Fibroblast of the conjunctiva (primary cell): ENCODE results near the gene CHD9.
"Not testable (repeated sequence)": the region's sequence is repeated elsewhere in the genome, so short reads cannot be mapped to it uniquely, and the experiment has no call there.

Experiments
- DNase-seq: peaks from one replicate; pipeline ENCODE4 v3.0.0-alpha.2; 2010; ENCODE audit warnings: low read depth

The CHD9 gene

GRCh38 chr16:53131363-53132071 is 76.7 kb downstream of the CHD9 start:
- no peak for DNase-seq

GRCh38 chr16:53132406-53132805 is 77.6 kb downstream of the CHD9 start:
- DNase-seq = no peak

- DNase-seq = no peak
These were observed 80.5 kb downstream of the CHD9 start for GRCh38 chr16:53135329-53135728.

DNA sequence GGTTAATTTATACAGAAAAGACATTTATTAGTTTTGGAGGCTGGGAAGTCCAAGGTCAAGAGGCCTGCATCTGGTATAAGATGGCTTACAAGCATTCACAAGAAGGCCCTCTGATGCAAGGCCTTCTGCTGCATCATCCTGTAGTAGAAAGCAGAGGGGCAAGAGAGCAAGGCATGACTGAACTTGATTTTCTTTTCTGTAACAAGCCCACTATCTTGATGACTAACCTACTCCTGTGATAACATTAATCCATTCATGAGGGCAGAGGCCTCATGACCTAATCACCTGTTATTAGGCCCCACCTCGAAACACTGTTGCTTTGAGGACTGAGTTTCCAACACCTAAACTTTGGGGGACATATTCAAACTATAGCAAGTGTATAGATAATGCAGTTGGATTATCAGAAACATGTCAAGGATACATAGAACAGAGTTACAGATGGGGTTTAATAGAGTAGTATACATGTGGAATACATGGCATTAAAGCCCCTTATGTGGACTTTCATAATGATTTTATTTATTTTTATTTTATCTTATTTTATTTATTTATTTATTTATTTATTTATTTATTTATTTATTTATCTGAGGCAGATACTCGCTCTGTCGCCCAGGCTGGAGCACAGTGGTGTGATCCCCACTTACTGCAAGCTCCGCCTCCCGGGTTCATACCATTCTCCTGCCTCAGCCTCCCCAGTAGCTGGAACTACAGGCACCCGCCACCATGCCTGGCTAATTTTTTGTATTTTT is 88.2 kb downstream of the CHD9 start:
- no peak for DNase-seq

GRCh38 chr16:53147500-53148065 is 92.8 kb downstream of the CHD9 start:
- no peak for DNase-seq

DNA sequence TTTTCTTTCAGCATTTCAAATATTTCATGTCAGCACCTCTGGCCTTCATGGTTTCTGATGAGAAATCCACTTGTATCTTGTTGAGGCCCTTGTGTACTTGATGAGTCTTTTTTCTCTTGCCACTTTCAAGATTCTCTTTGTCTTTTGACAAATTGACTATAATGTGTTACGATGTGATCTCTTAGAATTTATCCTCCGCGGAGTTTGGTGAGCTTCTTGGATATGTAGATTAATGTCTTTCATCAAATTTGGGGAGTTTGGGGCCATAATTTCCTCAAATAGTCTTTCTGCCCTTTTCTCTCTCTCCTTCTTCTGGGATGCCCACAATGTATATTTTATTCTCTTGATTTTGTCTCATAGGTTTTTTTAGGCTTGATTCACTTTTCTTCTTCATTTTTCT is 96.0 kb downstream of the CHD9 start:
- no peak for DNase-seq

DNA sequence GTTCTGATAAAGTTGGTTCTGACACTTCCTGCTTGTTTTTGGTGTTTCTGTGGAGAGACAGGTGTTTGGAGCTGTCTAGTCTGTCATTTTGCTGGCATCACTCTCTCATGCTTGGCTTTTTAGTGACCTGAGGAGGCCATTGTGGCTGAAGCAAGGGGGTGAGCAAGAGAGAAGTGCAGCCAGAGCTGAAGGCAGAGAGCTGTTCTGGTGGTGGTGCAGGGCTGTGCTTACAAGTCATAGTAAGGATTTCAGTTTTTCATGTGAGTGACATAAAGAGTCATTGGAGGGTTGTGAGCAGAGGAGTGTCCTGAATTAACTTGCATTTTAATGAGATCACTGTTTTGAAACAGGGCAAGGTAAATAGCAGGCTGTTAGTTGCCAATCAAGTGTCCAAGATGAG is 97.5 kb downstream of the CHD9 start:
- DNase-seq = no peak

DNA sequence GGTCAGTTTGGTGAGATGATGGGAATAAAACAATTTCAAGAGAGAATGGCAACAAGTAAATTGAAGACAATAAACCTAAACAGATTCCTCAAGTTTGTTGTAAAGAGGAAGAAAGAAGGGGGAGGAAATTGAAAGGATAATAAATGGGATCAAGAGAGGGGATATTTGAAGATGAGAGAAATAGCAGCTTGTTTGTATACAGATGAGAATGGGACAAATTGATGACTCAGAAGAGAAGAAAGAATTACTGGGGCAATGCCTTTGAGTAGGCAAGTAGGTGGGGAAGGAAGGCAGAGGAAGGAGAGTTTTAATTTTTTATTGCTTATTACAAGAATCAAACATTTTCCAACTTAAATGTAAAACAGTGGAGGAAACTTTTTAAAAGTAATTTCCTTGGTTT is 98.3 kb downstream of the CHD9 start:
- no peak for DNase-seq

DNA sequence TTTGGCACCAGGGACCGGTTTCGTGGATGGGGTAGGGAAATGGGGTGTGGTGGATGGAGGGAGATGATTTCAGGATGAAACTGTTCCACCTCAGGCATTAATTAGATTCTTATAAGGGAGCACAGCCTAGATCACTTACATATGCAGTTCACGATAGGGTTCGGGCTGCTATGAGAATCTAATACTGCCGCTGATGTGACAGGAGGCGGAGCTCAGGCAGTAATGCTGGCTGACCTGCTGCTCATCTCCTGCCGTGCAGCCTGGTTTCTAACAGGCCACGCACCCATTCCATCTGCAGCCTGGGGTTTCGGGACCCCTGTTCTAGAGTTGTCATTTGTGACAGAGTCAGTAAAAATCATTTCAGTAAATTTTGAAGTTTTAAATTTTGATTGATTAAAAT is 99.7 kb downstream of the CHD9 start:
- DNase-seq = no peak

DNA sequence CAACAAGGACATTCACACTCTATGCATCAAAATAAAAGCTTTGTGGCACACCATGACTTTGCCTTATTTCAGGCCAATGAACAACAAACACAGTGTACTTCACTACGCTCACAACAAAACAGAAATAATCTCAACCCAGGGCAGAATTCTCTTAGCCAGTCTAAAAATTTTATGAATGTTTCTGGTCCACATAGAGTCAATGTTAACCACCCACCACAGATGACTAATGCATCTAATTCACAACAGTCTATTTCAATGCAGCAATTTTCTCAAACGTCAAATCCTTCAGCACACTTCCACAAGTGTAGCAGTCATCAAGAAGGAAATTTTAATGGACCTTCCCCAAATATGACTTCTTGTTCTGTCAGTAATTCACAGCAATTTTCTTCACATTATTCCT is 101.7 kb downstream of the CHD9 start:
- no peak for DNase-seq

DNA sequence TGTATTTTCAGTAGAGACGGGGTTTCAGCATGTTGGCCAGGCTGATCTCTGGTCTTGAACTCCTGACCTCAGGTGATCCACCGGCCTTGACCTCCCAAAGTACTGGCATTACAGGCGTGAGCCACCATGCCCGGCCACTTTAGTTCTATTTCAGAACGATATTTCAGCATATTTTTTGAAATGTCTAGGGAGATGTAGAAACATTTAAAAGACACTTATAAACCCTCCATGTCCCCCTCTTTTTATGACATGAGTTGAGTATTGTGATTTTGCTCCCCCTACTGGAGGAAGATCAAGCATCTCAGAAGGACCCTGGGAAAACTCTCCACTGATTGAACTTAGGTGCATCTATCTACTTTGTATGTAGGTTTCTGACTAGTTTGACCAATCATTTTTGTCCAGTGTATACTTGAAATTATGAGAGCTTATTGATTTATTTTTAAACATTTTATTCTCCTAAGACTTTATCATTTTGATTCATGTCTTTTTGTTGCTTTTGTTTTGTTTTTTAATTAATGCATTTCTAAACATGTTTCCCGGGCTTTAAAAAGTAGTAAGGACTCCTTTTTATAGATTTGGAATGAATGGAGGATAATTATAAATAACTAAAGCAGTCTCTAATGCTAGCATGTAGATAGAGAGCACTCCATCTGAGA is 105.1 kb downstream of the CHD9 start:
- DNase-seq = peak; percentile 31

DNA sequence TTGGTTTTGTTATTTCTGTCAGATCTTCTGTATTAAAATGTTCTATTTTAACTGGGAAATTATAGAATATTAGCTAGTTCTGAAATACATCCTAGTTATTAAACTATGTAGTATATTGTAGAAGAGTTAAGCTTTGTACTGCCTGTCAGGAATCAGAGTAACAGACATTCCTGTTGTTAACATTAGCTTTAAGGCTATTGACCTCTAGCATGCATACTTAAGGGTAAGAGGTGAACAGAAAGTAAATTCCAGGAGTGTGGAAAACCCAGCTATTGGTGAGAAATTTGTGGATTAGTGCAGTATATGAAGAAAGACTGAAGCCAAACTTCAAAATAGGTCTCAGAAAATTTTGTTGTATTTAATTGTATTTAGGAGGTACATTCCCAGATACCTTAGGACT is 111.3 kb downstream of the CHD9 start:
- DNase-seq = no peak

- no peak for DNase-seq
These were observed 114.0 kb downstream of the CHD9 start for GRCh38 chr16:53168744-53169143.

GRCh38 chr16:53172517-53172916 is 117.7 kb downstream of the CHD9 start:
- no peak for DNase-seq

DNA sequence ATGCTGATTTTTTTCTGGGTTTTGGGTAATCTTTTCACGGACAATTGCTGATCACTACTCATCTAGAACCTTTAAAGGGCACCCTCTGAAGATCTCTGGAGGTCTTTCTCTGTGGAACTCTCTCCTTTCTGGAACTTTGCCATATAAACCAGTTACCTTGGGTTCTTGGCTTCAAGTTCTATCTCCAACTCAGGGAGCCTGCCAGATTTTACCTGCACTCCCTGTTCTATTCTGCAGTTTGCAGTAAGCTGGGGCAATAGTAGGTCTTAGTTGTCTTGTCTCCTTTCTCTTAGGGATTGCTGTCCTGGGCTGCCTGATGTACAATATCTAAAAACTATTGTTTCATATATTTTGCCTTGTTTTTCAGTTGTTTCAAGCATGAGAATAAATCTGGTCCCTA is 120.3 kb downstream of the CHD9 start:
- DNase-seq = no peak

- no peak for DNase-seq
These were observed 121.6 kb downstream of the CHD9 start for GRCh38 chr16:53176434-53176833.

DNA sequence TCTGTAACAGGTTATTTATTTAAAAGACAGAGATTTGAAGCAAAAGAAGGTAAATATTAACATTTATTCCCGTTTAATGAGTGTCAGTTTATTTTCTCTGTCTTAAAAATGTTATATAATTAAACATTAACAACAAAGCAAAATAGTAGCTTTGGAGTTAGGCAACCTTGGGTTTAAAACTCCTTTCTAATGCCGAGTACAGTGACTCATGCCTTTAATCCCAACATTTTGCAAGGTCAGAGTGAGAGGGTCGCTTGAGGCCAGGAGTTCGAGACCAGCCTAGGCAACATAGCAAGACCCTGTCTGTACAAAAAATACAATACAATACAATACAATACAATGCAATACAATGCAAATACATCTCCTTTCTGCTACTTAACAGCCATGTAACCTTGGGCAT is 128.7 kb downstream of the CHD9 start:
- no peak for DNase-seq

- DNase-seq = not testable (repeated sequence)
These were observed 130.9 kb downstream of the CHD9 start for GRCh38 chr16:53185741-53186140.

DNA sequence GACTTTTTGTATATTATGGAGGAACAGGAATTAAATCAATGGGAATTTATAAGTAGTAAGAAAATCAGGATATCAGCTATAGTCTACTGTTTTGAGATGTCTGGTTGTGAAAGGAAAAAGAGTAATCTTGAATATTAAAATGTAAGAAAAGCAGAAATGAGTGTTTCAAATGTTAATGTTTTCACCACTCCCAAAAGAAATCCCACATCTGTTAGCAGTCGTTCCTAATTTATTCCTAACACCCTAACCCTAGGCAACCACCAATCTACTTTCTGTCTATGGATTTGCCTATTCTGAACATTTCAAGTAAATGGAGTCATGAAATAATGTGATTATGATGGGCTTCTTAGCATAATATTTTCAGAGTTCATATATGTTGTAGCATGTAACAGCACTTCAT is 133.0 kb downstream of the CHD9 start:
- DNase-seq = no peak

DNA sequence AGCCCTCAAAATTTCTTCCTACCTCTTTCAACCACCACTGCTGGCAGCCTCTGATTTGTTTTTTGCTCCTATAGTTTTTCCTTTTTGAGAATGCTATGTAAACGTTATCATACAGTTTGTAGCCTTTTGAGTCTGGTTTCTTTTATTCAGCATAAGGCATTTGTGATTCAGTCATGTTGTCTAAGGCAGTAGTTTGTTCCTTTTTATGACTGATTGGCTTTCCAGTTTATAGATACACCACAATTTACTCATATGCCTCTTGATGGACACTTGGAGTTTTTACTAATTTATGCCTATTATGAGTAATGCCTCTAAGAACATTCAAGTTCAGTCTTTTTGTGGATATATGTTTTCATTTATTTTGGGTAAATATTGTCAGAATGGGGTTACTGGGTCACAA is 136.6 kb downstream of the CHD9 start:
- no peak for DNase-seq

DNA sequence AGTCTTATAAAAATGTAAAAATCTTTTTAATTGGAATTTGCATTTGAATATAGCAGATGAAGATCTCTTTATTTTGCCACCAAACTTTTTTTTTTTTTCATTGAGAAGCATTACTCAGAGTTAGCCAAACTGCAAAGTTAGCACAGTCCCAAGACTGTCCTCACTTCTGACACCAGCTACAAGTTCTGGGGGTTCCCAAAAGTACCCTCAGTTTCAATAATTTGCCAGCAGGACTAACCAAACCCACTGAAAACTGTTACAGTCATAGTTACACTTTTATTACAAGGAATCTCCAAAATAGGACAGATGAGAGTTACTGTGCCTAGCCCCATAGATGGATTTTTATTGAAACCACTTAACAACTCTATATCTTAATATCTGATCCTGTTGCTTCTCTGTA is 144.1 kb downstream of the CHD9 start:
- DNase-seq = no peak

DNA sequence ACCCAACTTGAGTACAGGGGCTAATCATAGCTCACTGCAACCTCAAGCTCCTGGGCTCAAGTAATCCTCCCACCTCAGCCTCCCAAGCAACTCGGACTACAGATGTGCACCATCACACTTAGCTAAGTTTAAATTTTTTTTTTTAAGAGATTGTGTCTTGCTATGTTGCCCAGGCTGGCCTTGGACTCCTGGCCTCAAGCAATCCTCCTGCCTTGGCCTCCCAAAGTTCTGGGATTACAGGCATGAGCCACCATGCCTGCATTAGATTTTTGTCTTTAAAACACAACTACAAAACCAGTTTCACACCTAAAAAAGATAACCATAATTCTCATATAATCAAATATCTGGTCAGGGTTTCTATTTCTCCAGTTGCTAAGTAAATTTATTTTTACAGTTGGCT is 147.1 kb downstream of the CHD9 start:
- DNase-seq = no peak

DNA sequence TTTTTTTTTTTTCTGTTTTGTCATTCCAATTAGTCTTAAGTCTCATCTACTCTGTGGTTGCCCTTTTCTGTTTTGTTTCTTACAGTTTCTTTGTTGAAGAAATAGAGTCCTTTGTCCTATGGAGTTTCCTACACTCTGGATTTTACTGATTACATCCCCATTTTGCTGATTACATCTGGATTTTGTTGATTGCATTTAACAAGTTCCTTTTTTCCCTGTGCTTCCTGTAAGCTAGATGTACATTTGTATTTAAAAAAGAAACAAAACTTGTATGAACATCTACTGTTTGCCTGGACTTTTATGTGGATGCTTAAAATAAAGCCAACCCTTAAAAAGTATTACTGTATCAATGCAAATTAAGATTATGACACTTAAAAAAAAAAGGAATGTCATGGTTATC is 147.6 kb downstream of the CHD9 start:
- DNase-seq = no peak
